Gastrocnemius medialis (tissue), 4 donors: ENCODE measurements around the gene PPP6R2. TPM values are rescaled to one million over a fixed set of nuclear protein-coding genes. Genes with fewer than 3 reads are reported as not detected.

Experiments
- ATAC-seq, 2 donors: fragments of 150-250 bp; one replicate each; pipeline ENCODE4 v1.9.1; 2016
- DNase-seq, 2 donors: peaks; one replicate each; pipeline ENCODE4 v3.0.0-alpha.2; 2019
- H3K27ac ChIP-seq, 4 donors: fragments of 200-600 bp; sonication (generic); 1 replicate in 1 of 4; 2 replicates in 3 of 4; pipeline ENCODE4 v1.5.1; 2016 to 2018; ENCODE audit warnings: mild to moderate bottlenecking in 2 of 4, moderate library complexity in 1 of 4
- H3K27me3 ChIP-seq, 3 donors: fragments of 200-600 bp; sonication (generic) in 2 of 3; 1 replicate in 1 of 3; 2 replicates in 2 of 3; pipeline versions ENCODE4 v1.5.1 to v1.6.0; 2016 to 2019; ENCODE audit warnings: mild to moderate bottlenecking in 1 of 3, moderate library complexity in 1 of 3
- H3K36me3 ChIP-seq, 2 donors: fragments of 200-600 bp; sonication (generic) in 1 of 2; one replicate each; pipeline ENCODE4 v1.5.1; 2017 to 2018
- H3K4me1 ChIP-seq, 2 donors: fragments of 200-600 bp; sonication (generic) in 1 of 2; one replicate each; pipeline ENCODE4 v1.5.1; 2016 to 2017; ENCODE audit warnings: mild to moderate bottlenecking in 2 of 2
- H3K4me3 ChIP-seq, 4 donors: fragments of 200-600 bp; sonication (generic) in 3 of 4; 1 replicate in 1 of 4; 2 replicates in 3 of 4; pipeline ENCODE4 v1.5.1; 2016 to 2019; ENCODE audit warnings: mild to moderate bottlenecking in 2 of 4
- H3K9me3 ChIP-seq, 3 donors: fragments of 200-600 bp; sonication (generic) in 2 of 3; 1 replicate in 1 of 3; 2 replicates in 2 of 3; pipeline ENCODE4 v1.5.1; 2016 to 2019
- POLR2A ChIP-seq, 2 donors: fragments of 450-650 bp; IDR thresholded peaks; one replicate each; pipeline ENCODE4 v1.6.1; 2017; ENCODE audit warnings: antibody characterized with exemption in 2 of 2, mild to moderate bottlenecking in 2 of 2, moderate library complexity in 2 of 2
- in situ Hi-C, 4 donors: fragments of 200-750 bp; cut with MboI; loops; one replicate each; pipeline versions ENCODE4 v1.15.0 to v1.8.0; 2017; ENCODE audit warnings: low sequenced_read_pairs in 4 of 4
- intact Hi-C: fragments of 100-400 bp; cut with DNase I; formaldehyde crosslinking; loops from one replicate; pipeline ENCODE4 v1.15.1; 2023; ENCODE audit warnings: low total_unique reads
- total RNA-seq, 4 donors: library from RNA; depleted of rRNA; stranded (reverse); fragments of >200 nt; gene quantifications; one replicate each; pipeline versions ENCODE4 v1.1.0 to v1.2.3, GENCODE V29; 2016
- TF ChIP-seq, protein P1 (sequence below), 5 experiments: fragments of 450-650 bp in 3 of 5; fragments of 200-600 bp in 2 of 5; sonication (generic) in 2 of 5; IDR thresholded peaks in 4 of 5; conservative IDR thresholded peaks in 1 of 5; 1 replicate in 4 of 5; 2 replicates in 1 of 5; pipeline ENCODE4 v1.5.1; 2016 to 2019; ENCODE audit warnings: antibody characterized with exemption in 5 of 5, mild to moderate bottlenecking in 3 of 5, moderate library complexity in 3 of 5

The PPP6R2 gene
- total RNA-seq, 4 donors from 2014 or later: 55.7 to 96.2 (median 74.1) TPM

DNA sequence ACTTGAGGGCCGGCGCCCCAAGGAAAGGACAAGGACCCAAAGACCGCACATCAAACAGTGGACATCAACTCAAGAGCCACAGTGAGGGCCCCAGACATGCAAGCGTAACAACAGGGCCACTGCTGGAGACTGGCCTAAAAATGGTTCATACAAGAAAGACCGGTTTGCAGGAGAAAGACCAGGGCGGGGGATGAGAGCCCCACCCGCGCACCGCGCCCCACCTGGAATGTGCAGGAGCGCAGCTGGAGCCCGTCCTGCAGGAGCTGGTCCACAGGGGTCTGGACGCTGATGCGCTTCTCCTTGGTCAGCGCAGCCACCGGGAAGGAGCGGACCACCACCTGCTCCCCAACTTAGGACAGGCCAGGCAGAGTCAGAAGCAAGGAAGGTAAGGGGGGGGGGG, 117.8 kb downstream of the PPP6R2 start:
- intact Hi-C loops (no loop called here), in situ Hi-C loops (no loop called here)
- H3K9me3 ChIP-seq: no peaks in the 10 kb centered on the region
- no peak overlapping the region for H3K4me3 ChIP-seq
- TF ChIP-seq, protein P1, sequence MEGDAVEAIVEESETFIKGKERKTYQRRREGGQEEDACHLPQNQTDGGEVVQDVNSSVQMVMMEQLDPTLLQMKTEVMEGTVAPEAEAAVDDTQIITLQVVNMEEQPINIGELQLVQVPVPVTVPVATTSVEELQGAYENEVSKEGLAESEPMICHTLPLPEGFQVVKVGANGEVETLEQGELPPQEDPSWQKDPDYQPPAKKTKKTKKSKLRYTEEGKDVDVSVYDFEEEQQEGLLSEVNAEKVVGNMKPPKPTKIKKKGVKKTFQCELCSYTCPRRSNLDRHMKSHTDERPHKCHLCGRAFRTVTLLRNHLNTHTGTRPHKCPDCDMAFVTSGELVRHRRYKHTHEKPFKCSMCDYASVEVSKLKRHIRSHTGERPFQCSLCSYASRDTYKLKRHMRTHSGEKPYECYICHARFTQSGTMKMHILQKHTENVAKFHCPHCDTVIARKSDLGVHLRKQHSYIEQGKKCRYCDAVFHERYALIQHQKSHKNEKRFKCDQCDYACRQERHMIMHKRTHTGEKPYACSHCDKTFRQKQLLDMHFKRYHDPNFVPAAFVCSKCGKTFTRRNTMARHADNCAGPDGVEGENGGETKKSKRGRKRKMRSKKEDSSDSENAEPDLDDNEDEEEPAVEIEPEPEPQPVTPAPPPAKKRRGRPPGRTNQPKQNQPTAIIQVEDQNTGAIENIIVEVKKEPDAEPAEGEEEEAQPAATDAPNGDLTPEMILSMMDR (IDR thresholded peaks at IDR 0.05 in 4 of 5, conservative IDR thresholded peaks at IDR 0.05 in 1 of 5): no peak
- no peak for TF ChIP-seq POLR2A (IDR thresholded peaks at IDR 0.05)
- DNase-seq (no peak), ATAC-seq (no peak)
- peaks cover 0 to 96% of the 10 kb centered on the region in 2 donors for H3K36me3 ChIP-seq
- H3K27me3 ChIP-seq: no peaks in the 10 kb centered on the region
- no peaks in the 10 kb centered on the region for H3K4me1 ChIP-seq
- H3K27ac ChIP-seq: no peak overlapping the region

DNA sequence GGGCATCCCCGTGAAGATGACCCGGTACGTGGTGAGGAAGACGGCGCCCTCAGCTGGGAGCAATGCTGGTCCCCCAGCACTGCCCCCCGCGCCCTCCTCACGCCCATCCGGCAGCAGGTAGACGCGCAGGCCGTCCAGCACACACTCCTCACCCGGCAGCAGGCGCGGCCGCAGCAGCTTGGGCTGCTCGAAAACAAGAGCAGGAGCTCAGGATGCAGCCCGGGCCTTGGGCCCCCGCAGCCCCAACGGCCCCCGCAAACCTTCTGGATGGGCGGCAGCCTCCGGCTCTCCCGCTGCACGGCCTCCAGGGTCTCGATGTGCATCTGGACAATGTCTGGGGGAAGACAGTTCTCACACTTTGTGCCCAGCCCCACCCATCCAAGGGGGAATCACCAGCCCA, 118.4 kb downstream of the PPP6R2 start:
- Histone ChIP-seq H3K36me3 (peaks cover 0 to 97% of the 10 kb centered on the region in 2 donors), H3K27ac (no peak overlapping the region), H3K9me3 (no peaks in the 10 kb centered on the region), H3K4me1 (no peaks in the 10 kb centered on the region), H3K27me3 (no peaks in the 10 kb centered on the region), H3K4me3 (no peak overlapping the region)
- no peak for TF ChIP-seq POLR2A (IDR thresholded peaks at IDR 0.05)
- TF ChIP-seq, protein P1 (IDR thresholded peaks at IDR 0.05 in 4 of 5, conservative IDR thresholded peaks at IDR 0.05 in 1 of 5): no peak
- in situ Hi-C loops: no loop called here
- intact Hi-C loops: no loop called here
- ATAC-seq (no peak), DNase-seq (no peak)

DNA sequence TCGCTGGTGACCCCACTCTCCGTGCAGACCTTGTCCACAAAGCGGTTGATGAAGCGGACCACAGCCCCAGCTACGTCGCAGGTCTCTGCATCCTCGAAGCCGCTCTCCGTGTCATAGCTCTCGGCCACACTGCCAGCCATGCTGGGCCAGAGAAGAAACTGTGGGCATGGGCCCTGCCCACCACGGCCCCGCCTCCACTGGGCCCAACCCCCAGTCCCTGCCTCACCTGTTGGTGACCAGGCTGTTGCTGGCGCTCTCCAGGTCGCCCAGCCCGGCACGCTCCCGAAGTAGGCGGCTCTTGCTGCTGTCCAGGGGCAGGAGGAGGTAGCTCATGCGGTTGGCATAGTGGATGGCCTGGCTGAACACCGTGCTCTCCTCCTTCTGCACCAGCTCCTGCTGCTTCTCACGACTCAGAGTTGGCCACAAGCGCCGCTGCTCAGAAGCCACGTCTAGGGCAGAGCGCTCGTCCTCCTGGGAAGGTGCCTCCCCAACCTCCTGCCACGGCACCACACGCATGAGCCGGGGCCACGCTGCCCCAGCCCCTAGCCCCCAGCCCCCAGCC, 118.9 kb downstream of the PPP6R2 start:
- in situ Hi-C loops: no loop called here
- ATAC-seq: no peak
- DNase-seq: no peak
- Histone ChIP-seq H3K27ac (no peak overlapping the region), H3K27me3 (no peaks in the 10 kb centered on the region), H3K4me3 (no peak overlapping the region), H3K36me3 (peaks cover 0 to 98% of the 10 kb centered on the region in 2 donors), H3K9me3 (no peaks in the 10 kb centered on the region), H3K4me1 (no peaks in the 10 kb centered on the region)
- intact Hi-C loops: no loop called here
- no peak for TF ChIP-seq POLR2A (IDR thresholded peaks at IDR 0.05)
- TF ChIP-seq, protein P1 (IDR thresholded peaks at IDR 0.05 in 4 of 5, conservative IDR thresholded peaks at IDR 0.05 in 1 of 5): no peak

DNA sequence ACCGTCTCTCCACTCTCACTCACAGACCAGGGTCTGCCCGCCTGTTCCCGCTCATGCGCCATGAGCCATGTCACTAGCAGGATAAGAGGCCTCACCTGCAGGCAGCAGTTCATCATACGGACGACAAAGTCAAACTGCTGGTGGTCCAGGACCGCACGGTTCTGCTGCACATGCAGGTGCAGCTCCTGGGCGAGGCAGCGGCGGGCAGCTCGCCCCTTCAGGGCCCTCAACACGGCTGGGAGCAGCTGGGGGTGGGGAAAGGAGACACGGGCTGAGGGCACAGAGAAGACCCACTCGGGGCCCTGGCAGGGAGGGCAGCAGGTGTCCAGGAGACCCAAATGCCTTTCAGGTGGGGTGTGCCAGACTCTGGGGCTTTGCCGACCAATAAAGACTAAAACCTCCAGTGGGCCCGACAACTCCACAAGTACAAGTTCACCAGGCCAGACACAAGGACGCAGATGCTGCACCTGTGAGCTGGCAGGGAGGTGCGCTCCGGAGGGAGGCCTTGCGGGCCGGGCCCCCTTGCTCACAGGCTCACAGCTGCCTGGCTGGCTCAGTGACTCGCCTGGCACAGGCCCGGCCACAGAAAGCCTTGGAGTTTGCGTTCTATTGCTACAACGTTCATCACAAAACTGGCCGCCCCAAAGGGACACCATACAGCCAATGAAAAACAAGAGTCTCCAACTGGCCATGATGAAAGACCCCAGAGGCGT, 120.2 kb downstream of the PPP6R2 start:
- Histone ChIP-seq H3K9me3 (no peaks in the 10 kb centered on the region), H3K27ac (no peak overlapping the region), H3K4me1 (no peaks in the 10 kb centered on the region), H3K4me3 (no peak overlapping the region), H3K36me3 (peaks cover 0 to 93% of the 10 kb centered on the region in 2 donors), H3K27me3 (no peaks in the 10 kb centered on the region)
- TF ChIP-seq, protein P1 (IDR thresholded peaks at IDR 0.05 in 4 of 5, conservative IDR thresholded peaks at IDR 0.05 in 1 of 5): no peak
- TF ChIP-seq POLR2A (IDR thresholded peaks at IDR 0.05): no peak
- ATAC-seq (no peak), DNase-seq (no peak)
- intact Hi-C loops (no loop called here), in situ Hi-C loops (no loop called here)
